GM18498 (cell line): ENCODE measurements around the gene PORCN.
A peak's percentile ranks its signal among the peaks of the same experiment; 100 is the strongest.

ENCODE experiments used
- ATAC-seq: cut with Tn5 transposase; IDR thresholded peaks from one replicate; pipeline ENCODE4 v1.9.1; 2021; ENCODE audit warnings: mild to moderate bottlenecking, moderate library complexity; ENCODE audit not compliant: unreplicated experiment

The PORCN gene

DNA sequence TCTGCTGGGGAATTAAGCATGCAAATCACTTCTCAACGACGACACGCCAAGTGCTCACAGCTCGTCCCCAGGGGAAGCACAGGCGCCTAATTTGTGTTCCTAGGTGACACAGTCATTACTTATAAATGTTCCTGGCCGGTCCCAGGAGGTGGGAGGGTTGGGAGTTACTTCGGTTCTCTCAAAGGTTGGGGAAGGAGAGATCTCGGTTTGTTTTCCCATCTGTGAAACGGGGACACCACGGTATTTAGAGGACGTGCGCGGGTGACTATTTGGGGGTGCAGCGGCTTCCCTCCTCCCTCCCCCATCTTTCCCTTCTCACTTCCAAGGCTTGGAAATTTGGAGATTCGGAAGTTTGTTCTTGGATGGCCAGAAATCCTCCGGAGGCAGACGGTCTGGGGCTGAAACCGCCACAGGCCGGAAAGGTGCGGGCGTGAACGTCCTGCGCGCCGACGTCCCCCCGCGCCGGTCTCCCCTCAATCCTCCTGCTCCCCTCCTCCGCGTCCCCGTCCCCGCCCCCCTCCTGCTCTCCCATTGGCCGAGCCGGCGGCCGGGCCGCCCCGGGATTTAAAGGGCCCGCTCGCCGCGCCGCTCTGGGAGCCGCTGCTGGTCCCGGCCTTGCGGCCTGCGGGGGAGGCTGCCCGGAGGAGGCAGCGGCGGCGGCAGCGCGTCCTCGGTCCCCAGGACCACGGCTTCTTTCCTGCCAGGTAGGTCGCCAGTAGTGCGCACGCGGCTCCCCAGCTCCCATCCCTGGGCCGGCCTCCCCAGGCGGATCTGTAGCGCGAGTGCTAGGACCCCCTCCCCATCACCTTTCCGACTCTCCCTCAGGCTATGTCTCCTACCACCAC is at the start of gene PORCN:
TSS of gene PORCN (plus strand) at position 593 of the 845 bp plus-strand sequence. CDS start 829 bp downstream, outside the sequence.
- ATAC-seq: peak; percentile 88

DNA sequence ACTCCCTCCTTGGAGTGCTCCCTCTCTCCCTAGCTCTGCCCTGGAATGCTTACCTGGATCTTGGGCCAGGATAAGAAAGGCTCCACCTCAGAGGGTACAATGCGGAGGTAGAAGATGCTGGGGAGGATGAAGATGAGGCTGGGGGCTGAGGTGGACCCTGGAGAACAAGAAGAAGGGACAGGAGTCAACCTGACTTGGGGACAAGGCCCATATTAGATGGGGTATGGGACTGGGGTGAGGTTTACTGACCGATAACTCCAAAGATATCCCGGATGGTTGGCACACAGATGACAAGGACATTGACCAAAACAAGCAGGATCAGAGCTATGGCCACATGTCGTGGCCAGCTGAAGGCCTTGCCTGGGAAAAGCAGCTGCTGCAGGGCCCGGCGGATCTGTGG is 49.3 kb upstream of the PORCN start:
- ATAC-seq: no peak

DNA sequence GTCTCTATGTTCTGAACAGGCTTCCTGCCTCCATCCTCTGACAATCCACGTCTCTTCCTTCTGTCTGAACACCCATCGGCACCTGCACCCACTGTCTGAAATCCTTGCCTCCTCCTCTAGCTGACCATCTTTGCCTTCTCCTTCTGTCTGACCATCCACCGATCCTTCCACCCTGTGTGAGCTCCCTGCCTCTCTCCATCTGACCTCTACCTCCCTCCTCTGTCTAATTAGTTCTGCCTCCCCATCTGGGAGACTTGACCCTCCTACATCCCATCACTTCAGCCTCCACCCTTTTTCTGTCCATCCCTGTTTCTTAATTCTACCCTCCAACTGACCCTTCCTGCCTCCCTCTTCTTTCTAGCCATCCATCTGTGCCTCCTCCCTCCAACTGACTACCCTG is 48.8 kb upstream of the PORCN start:
- no peak for ATAC-seq

DNA sequence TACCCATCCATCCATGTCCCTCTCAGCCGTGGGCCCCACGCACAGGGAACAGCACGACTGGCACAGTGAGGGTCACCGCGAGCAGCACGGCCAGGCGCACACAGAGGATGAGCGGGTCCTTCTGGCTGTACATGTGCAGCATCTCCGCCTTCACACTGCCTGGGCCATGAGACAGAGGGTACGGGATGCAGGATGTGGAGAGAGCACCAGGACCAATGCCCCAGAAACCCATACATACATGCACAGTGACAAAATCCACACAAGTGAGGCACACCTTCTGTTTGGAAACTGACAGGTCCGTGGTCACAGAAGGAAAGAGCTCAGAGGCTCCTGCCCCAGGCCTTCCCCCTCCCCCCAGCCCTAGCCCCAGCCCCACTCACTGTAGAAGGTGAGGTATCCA is 48.2 kb upstream of the PORCN start:
- no peak for ATAC-seq

DNA sequence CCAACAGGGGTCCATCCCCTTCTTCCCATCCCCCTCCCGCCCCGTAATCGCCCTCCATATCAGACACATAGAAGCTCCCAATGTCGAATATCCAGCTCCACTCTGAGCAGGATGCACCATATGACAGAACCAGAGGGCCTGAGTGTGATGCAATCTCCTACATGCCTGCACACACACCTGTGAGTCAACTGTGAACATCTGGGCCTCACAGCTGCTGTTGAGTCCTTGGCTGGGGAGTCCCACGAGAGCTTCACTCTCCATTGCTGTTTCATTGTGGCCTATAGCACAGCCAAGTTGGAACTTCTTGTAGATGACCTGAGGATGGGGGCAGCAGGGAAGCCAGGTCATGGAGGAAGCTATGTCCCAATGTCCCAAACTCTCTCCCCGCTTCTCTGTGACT is 47.0 kb upstream of the PORCN start:
- ATAC-seq: no peak

DNA sequence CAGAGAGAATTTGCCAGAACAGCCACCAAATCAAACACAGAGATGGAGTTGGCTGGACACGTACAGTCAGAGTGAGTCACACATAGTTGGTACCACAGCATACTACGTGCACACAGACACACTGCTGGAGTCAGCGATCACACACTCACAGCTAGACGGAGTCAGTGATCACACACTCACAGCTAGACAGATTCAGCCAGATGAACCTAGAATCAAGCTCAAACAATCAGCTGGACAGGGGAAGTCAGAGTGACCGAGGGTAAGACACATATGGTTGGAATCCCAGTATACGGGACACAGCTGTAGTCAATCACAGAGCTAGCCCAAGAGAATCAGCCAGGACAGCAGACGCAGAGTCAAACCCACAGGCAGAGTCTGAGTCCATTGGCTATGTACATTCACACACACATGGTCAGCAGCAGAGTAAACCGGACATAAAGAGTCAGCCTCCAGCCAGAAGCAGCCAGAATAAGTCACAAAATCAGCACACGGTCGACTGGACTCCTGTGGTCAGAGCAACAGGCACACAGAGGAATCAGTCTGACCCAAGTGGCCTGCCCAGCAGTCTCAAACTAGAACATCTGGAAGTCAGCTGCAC is 43.4 kb upstream of the PORCN start:
- no peak for ATAC-seq

DNA sequence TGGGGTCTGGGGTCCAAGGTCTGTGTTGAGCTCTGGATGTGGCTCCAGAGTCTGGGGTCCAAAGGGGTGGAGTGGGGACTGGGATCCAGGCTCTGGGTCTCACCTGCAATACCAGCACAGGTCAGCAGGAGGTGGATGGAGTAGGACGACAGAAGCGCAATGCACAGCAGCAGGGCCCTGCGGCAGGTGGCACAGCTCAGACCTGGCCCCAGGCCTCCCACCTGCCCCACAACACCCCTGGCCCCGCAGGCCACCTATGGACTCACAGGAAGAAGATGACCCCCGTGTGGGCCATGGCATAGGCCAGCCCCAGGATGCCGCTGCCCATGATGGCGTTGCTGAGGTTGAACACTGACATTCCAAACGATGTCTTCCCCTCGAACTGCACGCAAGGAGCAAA is 42.1 kb upstream of the PORCN start:
- ATAC-seq: no peak

DNA sequence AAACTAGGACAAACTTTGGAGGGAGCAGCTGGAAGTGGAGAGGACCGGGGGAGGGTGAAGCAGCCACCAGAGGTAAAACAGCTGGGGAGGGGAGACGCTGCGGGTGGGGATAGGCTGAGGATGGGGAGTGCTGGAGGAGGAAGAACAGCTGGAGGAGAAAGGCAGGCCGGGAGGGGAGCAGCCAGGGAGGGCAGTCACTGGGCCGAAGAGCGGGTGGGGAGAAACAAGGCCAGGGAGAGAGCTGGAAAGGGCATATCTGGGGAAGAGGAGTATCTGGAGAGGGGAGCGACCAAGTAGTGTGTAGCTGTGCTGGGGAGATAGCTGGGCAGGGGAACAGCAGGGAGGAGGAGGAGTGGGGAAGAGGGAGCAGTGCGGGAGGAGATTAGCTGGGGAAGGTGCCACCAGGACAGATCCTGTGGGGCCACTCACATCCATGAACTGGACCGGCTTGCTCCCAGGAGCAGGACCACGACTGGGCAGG is 41.5 kb upstream of the PORCN start:
- ATAC-seq: no peak

DNA sequence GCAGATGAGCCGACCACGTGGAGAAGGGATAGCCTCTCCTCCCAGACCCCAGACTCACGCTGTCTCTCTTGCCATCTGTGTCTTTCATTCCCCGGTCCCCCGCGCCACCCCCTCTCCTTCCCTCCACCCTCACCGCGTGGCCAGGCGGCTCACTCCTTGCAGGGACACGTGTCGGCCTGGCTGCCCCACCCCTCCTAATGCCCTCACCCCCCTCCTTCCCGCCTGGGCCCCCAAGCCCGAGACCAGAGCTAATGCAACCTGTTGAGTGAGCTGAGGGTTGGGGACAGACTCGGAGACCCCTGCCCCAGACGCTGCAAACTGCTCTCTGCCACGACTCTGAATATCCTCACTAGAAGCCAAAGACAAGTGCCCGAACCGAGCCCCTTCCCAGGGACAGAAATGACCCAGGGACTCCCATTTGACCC is 40.5 kb upstream of the PORCN start:
- ATAC-seq: peak; percentile 68

DNA sequence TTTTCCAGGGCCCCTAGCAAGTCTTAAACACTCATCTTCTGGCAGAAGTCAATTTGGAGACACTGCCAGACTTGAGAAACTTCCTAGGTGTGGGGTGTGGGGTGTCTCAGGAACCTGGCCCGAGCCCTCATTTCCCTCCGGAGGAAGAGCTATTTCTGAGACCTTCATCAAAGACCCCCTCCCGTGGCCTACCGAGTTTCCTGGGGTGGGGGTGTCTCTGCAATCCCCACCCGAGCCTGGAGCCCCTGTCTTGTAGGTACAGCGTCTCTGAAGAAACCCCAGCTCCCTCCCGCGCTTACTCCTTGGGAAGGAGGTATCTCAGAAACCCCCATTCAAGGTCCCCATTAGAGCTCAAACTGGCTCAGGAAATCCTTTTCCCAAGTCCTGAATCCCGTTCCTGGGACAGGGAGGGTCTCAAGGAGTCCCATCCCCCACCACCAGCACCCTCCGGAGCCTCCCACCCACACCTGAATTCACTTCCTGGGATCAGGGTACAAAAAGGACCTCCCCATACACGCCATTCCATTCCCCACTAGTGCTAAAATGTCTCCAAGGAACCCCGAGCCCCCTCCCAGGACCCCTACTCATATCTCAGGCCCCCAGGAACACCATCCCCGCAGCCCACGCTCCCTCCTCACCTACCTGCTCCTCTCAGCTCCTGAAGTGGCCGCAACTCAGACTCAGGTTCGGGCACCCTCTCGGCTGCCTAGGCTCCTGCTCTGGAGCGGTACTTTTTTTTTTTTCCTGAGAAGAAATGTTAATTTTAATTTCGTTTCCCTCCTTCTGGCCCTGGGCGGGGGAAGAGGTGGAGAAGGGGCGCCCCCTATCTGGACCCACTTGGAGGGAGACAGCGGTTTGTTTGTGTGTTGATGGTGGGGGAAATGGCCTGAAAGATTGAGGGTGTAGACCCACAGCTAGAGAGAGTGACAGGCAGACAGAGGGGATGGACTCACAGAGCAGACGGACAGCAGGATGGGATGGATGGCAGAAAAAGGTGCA is 39.8 kb upstream of the PORCN start:
- peak; percentile 51 for ATAC-seq

DNA sequence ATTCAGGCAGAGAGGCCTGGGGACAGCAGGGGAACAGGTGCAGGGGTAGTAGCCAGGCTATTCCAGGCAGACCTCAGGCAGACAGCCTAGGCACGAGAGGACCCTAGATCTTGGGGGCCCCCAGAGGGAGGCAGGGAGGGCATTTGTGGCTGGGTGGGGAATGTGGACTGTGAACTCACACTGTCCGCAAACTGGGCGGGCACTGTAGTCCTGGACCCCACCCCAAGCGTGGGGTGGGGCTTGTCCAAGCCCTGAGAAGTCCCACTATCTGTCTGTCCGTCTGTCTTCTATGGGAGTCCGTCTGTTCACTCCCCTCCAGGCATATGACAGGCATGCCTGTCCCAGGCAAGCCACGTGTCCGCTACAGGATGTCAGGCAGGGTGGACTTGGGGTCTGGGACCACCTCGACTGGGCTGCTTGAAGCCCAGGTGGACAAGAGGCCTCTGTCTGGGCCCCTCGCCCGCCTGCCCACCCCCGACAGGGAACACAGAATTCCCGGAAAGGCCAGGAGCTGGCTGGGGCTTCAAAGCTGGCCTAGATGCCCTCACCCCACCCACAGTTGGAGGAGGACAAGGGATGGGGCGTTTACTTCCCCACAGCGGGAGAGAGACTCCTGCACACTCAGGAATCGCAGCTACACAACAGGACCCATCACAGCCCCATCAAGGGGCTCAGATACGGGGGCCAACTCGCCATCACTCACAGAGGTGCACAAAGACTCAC is 38.5 kb upstream of the PORCN start, which contains the start of gene SLC38A5:
TSS of gene SLC38A5 (minus strand) at position 151 of the 723 bp plus-strand sequence. CDS start 2,336 bp downstream, outside the sequence.
- no peak for ATAC-seq

DNA sequence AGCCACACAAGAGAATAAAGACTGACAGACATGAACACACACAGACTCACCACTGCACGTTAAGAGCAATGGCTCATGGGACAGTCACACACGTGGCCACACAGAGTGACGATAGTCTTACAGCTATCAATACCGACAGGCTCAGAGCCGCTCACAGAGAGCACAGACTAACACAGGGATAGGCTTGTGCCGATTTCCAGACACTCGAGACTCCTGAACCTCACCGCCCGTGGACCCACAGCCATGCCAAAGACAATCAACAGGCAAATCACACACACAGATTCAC is 38.0 kb upstream of the PORCN start:
- no peak for ATAC-seq

DNA sequence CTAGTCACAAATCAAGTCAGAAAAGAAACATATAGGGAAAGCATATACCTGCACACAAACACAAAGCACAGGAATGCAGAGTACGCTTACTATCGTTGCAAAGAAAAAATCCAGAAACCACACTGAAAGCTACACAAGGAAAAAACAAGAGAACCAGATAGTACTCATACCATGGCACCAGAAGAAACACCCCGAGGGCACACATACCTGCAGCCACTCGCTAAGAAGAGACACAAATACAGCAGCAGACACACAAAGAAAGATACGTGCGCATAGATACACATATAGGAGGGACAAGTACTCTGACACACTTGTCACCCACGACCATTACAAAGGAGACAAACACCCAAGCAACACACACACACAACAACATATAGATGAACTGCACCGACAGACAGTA is 37.3 kb upstream of the PORCN start:
- no peak for ATAC-seq

DNA sequence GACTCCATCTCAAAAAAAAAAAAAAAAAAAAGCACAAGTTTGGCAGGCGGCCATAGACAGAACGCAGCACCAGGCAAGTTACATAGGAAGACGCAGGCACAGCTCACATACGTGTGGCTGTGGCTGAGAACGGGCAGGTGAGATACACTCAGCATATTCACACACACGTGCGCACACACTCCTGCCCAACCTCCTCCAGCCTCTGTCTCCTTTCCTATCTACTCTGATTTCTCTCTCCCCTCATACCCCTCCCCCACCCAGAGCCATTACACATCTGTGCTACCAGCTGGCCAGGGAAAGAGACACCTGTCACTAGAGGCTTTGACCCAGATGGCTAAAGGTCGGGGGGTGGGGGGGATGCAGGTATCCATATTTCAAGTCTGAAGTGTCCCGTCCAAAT is 36.6 kb upstream of the PORCN start:
- no peak for ATAC-seq

DNA sequence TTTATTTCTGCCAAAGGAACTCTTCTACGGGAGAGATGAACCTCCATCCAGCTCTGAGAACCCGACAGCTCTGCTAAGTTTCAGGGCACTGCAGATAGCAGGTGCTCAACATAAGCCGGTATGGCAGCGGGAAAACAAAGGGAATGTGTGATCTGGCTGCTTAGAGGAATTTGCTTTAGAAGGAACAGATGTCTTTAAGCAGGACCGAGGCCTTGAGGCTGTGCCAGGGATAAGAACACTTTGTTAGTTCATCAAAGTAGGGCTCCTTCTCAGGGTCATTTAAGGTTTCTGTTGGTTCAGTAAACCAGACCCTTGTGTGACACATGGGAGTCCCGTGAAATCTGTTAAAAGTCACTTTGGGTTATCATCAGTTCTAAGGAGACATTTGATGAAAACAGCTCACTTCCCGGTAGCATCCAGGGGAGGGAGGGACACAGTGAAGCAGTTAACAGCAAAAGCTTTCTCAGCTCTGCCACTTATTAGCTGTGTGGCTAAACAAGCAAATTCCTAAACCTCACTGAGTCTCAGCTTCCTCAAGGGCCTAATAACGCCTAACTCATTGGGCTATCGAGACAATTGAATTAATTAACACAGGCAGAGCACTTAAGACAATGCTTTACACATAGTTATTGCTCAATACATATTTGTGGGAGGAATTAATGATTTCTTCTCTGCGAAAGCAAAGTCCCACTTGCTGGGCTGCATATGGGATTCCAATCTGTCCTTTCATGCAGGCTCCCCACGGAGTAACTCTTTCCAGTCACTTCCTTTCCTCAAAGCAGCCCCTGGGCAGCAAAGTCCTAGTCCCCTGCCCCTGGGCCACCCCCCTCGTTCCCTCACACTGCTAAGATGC is 35.7 kb upstream of the PORCN start:
- no peak for ATAC-seq

DNA sequence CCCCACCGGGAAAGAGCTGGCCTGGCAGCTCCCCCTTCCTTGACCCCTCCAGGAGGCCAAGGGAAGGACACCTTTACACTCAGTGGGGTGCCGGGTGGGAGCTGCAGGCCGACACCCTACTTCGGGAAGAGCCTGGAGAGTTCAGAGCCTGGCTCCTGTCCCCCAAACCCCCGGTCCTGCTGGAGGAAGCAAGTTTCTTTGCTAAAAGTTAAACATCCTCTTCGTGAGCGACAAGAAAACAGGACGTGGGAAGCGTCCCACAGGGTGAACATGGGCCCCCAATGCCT is 35.1 kb upstream of the PORCN start:
- no peak for ATAC-seq

DNA sequence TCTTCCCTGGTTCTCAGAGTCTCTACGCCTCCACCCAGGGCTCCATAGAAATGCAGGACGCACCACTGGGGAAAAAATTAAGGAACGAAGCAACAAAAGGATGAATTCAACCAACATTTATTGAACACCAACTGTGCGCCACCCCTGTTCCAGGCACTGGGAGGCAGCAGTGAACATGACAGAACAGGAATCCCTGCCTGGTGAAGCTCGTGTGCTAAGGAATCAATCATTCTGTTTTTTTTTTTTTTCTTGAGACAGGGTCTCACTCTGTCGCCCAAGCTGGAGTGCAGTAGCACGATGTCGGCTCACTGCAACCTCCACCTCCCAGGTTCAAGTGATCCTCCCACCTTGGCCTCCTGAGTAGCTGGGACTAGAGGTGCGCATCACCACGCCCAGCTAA is 34.7 kb upstream of the PORCN start:
- no peak for ATAC-seq

DNA sequence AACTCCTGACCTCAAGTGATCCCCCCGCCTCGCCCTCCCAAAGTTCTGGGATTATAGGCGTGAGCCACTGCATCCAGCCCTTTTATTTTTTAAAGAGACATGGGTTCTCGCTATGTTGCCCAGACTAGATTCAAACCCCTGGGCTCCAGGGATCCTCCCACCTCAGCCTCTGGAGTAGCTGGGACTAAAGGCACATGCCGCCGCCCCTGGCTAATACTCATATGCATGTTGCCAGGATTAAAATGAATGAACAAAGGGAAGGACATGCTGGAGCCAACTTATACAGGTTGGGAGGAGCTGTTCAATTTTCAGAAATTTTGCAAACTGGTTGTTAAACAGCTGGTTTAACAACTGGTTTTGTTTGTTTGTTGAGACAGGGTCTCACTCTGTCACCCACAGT is 34.2 kb upstream of the PORCN start:
- no peak for ATAC-seq

DNA sequence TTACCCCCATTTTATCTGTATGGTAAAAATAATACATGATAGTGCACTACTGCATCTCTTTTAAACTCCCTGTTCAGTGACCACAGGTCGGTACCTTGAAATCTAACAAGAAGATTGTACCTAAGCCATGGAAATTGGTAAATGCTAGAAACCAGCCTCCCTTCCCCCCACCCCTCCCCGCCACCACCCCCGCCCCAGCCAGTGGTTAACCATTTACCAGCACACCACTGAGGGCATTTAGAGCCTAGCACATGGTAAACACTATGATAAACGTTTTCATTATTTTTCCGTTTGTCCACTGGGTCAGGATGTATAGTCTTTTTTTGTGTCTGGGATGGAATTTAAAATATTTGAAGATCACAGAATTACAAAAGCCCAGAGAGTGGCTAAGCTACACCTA is 33.5 kb upstream of the PORCN start:
- ATAC-seq: no peak
